ENCODE data around the gene SYNJ2. TPM values are rescaled to one million over a fixed set of nuclear protein-coding genes. Genes with fewer than 3 reads are reported as not detected.

Gene SYNJ2
- total RNA-seq, 2 experiments from 2014 or later, result 28.6 to 30.1 TPM

DNA sequence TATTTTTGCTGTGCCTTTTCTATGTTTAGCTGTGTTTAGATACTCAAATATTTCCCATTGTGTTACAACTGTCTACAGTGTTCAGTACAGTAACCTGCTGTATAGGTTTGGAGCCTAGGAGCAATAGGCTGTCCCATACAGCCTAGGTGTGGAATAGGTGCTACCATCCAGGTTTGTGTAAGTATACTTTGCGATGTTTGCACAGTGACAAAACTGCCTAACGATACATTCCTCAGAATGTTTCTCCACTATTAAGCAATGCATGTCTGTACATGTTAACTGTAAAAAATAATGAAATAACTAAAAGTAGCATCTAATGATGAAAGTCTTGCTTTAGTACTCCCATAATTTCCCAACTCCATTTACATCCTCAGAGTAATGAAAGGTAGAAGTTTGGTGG lies 140.4 kb downstream of the SYNJ2 start:
- peaks cover 5% of the 10 kb centered on the region for H3K36me3 Mint-ChIP-seq (ENCODE audit: low read depth)
- no peaks in the 10 kb centered on the region for H3K9me3 Mint-ChIP-seq (ENCODE audit: low read depth)
- DNase-seq (no peak), ATAC-seq (no peak)
- H3K27me3 Mint-ChIP-seq, result no peaks in the 10 kb centered on the region
- CTCF ChIA-PET, result interaction anchor here (1.1 kb wide), 1 partner anchor 11 kb away, joined by 5 read pairs; no protein-coding TSS in a partner anchor
- POLR2A ChIA-PET, result no interaction called here
- no peaks in the 10 kb centered on the region for H3K4me1 Mint-ChIP-seq
- intact Hi-C loops (cut with DNase I, micrococcal nuclease), result no loop called here
- no peak overlapping the region for H3K4me3 Mint-ChIP-seq
- no peak overlapping the region for H3K27ac Mint-ChIP-seq

DNA sequence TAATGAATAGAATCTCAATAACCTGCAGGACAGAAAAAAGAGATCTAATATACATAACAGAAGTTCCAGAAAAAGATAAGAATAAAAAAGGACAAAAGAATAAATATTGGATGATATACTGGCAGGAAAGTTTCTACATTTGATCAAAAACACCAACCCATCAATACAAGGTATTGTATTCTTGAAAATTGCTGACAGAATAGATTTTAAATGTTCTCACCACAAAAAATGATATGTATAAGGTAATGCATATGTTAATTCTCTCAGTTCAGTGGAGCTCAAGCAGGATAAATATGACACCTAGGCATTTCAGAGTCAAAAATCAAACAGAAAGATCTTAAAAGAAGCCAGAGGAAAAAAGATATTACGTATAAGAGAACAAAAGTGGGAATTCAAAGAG lies 142.6 kb downstream of the SYNJ2 start:
- ChIA-PET CTCF (no interaction called here), POLR2A (no interaction called here)
- H3K36me3 Mint-ChIP-seq (ENCODE audit: low read depth), result peaks cover 8% of the 10 kb centered on the region
- intact Hi-C loops (cut with DNase I, micrococcal nuclease), result no loop called here
- no peaks in the 10 kb centered on the region for H3K9me3 Mint-ChIP-seq (ENCODE audit: low read depth)
- H3K4me1 Mint-ChIP-seq, result no peaks in the 10 kb centered on the region
- H3K27ac Mint-ChIP-seq, result no peak overlapping the region
- no peak overlapping the region for H3K4me3 Mint-ChIP-seq
- DNase-seq, result no peak
- H3K27me3 Mint-ChIP-seq, result no peaks in the 10 kb centered on the region
- no peak for ATAC-seq

DNA sequence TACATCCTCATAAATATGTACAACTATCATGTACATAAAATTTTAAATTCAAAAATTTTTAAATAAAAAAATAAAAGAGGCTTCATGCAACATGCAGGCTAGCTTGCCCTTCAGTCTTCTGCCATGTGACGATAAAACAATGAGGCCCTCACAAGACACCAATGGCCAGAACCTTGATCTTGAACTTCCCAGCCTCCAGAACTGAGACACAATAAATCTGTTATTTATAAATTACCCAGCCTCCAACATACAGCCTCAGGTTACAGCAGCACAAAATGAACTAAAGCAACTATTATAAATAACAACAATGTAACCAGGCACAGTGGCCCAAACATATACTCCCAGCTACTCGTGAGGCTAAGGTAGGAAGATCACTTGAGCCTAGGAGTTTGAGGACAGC lies 143.6 kb downstream of the SYNJ2 start:
- POLR2A ChIA-PET, result no interaction called here
- peaks cover 9% of the 10 kb centered on the region for H3K36me3 Mint-ChIP-seq (ENCODE audit: low read depth)
- intact Hi-C loops (cut with DNase I, micrococcal nuclease), result loop anchor here in 1 of 2 experiments (5.0 kb wide), 1 partner anchor 203 kb away; no protein-coding TSS in a partner anchor
- no peak for ATAC-seq
- CTCF ChIA-PET, result interaction anchor here (1.2 kb wide), 1 partner anchor 29 kb away, joined by 3 read pairs; no protein-coding TSS in a partner anchor
- no peaks in the 10 kb centered on the region for H3K4me1 Mint-ChIP-seq
- H3K27me3 Mint-ChIP-seq, result no peaks in the 10 kb centered on the region
- no peak for DNase-seq
- H3K27ac Mint-ChIP-seq, result no peak overlapping the region
- no peak overlapping the region for H3K4me3 Mint-ChIP-seq
- no peaks in the 10 kb centered on the region for H3K9me3 Mint-ChIP-seq (ENCODE audit: low read depth)

DNA sequence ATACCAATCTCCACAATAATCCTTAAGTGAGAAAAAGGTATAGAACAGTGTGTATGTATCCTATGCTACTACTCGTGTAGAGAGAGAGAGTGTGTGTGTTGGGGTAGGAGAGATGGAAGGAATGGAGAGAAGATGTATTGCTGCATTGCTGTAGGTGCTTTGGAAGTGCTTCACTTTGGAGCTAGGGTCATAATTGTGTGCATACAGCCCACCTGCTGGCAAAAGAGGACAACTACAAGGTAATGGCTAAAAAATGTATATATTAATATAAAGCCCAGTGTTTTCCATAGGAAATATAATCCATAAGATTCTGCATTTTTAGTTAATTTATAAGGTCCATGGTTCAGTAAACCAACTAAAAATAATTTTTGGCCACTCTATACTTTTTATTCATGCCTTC lies 150.3 kb downstream of the SYNJ2 start:
- intact Hi-C loops (cut with DNase I, micrococcal nuclease), result loop anchor here in 1 of 2 experiments (2.0 kb wide), 1 partner anchor 817 kb away; no protein-coding TSS in a partner anchor
- ATAC-seq, result peak; percentile 53
- CTCF ChIA-PET, result interaction anchor here (0.6 to 1.6 kb wide), 8 partner anchors 9 to 473 kb away, joined by 3 to 6 read pairs (median 4); no protein-coding TSS in a partner anchor
- DNase-seq, result peak; percentile 24
- Mint-ChIP-seq H3K36me3 (ENCODE audit: low read depth) (peaks cover 4% of the 10 kb centered on the region), H3K4me3 (no peak overlapping the region), H3K27me3 (no peaks in the 10 kb centered on the region), H3K4me1 (no peaks in the 10 kb centered on the region), H3K9me3 (ENCODE audit: low read depth) (no peaks in the 10 kb centered on the region), H3K27ac (no peak overlapping the region)
- POLR2A ChIA-PET, result no interaction called here

- Mint-ChIP-seq H3K4me3 (no peak overlapping the region), H3K27me3 (no peaks in the 10 kb centered on the region), H3K36me3 (ENCODE audit: low read depth) (peaks cover 12% of the 10 kb centered on the region), H3K27ac (no peak overlapping the region), H3K9me3 (ENCODE audit: low read depth) (no peaks in the 10 kb centered on the region), H3K4me1 (no peaks in the 10 kb centered on the region)
- intact Hi-C loops (cut with DNase I, micrococcal nuclease), result loop anchor here in 1 of 2 experiments (10.0 kb wide), 1 partner anchor 62 kb away; no protein-coding TSS in a partner anchor
- ChIA-PET POLR2A (interaction anchor here (0.6 kb wide), 1 partner anchor 65 kb away, joined by 4 read pairs; no protein-coding TSS in a partner anchor), CTCF (interaction anchor here (0.7 to 1.9 kb wide), 4 partner anchors 11 to 1579 kb away, joined by 3 to 8 read pairs (median 3); no protein-coding TSS in a partner anchor)
- DNase-seq (no peak), ATAC-seq (no peak)
These were observed 161.1 kb downstream of the SYNJ2 start for GRCh38 chr6:158142789-158143188.

- no peaks in the 10 kb centered on the region for H3K4me1 Mint-ChIP-seq
- ChIA-PET POLR2A (no interaction called here), CTCF (interaction anchor here (1.1 to 1.9 kb wide), 4 partner anchors 10 to 62 kb away, joined by 3 to 8 read pairs (median 4); no protein-coding TSS in a partner anchor)
- intact Hi-C loops (cut with DNase I, micrococcal nuclease), result loop anchor here in 1 of 2 experiments (10.0 kb wide), 1 partner anchor 61 kb away; no protein-coding TSS in a partner anchor
- ATAC-seq, result no peak
- H3K27ac Mint-ChIP-seq, result no peak overlapping the region
- no peaks in the 10 kb centered on the region for H3K9me3 Mint-ChIP-seq (ENCODE audit: low read depth)
- DNase-seq, result peak; percentile 24
- peaks cover 12% of the 10 kb centered on the region for H3K36me3 Mint-ChIP-seq (ENCODE audit: low read depth)
- H3K27me3 Mint-ChIP-seq, result no peaks in the 10 kb centered on the region
- H3K4me3 Mint-ChIP-seq, result no peak overlapping the region
These were observed 162.0 kb downstream of the SYNJ2 start for GRCh38 chr6:158143700-158144099.

Other genes starting within 250 kb of the SYNJ2 start
- gene SNX9, start 158.6 kb upstream of the SYNJ2 start, total RNA-seq, result 10 to 100 TPM; 39.4 to 43.3 TPM
- gene SERAC1, start 186.4 kb downstream of the SYNJ2 start, total RNA-seq, result 1 to 10 TPM; 3.9 to 5.7 TPM
- 10 to 100 TPM; 21.0 to 30.0 TPM for gene GTF2H5, start 186.5 kb downstream of the SYNJ2 start, total RNA-seq